Tibial nerve (tissue), 3 donors: Measurements from ENCODE around the gene GULP1.

Source experiments
- POLR2A ChIP-seq, 2 donors: fragments of 450-650 bp; IDR thresholded peaks; one replicate each; pipeline ENCODE4 v1.6.1; 2017; ENCODE audit warnings: antibody characterized with exemption in 2 of 2, mild to moderate bottlenecking in 2 of 2, moderate library complexity in 2 of 2
- TF ChIP-seq, protein P1 (sequence below), 5 experiments: fragments of 200-600 bp in 3 of 5; fragments of 450-650 bp in 2 of 5; sonication (generic) in 3 of 5; IDR thresholded peaks; one replicate each; pipeline ENCODE4 v1.5.1; 2016 to 2019; ENCODE audit warnings: antibody characterized with exemption in 5 of 5, mild to moderate bottlenecking in 3 of 5, moderate library complexity in 2 of 5

DNA sequence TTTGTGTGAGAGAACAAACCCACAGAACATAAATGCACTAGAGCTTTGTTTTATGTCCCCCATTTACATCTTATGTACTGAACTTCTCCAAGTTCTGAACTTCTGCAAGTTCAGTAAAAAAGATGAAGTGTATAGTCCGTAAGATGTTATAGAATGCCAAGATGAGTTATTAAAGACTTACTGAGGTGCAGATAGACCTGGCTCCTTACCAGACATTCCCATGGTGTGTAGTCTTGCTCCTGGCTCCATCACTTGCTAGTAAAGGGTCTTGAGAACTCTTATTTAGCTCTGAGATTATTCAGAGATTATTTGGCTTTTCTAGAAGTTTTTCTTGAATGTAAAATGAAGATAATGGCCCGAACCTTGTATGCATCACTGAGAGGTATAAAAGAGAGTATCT, 16.8 kb downstream of the GULP1 start:
- TF ChIP-seq, protein P1, sequence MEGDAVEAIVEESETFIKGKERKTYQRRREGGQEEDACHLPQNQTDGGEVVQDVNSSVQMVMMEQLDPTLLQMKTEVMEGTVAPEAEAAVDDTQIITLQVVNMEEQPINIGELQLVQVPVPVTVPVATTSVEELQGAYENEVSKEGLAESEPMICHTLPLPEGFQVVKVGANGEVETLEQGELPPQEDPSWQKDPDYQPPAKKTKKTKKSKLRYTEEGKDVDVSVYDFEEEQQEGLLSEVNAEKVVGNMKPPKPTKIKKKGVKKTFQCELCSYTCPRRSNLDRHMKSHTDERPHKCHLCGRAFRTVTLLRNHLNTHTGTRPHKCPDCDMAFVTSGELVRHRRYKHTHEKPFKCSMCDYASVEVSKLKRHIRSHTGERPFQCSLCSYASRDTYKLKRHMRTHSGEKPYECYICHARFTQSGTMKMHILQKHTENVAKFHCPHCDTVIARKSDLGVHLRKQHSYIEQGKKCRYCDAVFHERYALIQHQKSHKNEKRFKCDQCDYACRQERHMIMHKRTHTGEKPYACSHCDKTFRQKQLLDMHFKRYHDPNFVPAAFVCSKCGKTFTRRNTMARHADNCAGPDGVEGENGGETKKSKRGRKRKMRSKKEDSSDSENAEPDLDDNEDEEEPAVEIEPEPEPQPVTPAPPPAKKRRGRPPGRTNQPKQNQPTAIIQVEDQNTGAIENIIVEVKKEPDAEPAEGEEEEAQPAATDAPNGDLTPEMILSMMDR (IDR thresholded peaks at IDR 0.05) = no peak
- no peak for TF ChIP-seq POLR2A (IDR thresholded peaks at IDR 0.05)
